ENCODE measurements around the gene RELA. TPM values are rescaled to one million over a fixed set of nuclear protein-coding genes. Genes with fewer than 3 reads are reported as not detected.

The RELA gene
- total RNA-seq, 4 donors from 2014 or later = 29.4 to 49.4 (median 47.5) TPM

DNA sequence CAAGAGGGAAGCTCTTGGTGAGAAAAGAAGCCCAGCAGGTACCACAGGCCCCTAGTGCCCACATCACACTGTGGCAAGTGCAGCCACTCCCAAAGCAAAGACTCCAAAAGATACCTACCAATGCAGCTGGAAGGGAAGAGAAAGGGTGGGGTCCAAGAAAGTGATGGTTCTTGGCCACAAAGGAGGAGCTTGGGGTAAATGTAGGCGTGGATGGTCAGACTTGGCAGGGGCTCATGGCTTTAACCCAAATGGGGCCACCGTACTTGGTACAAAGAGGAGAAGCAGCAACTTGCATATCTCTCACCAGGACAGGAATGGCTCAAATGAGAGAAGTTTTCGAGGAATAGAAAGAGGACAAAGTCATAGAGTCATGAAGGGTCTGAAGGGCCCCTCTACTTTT is 53.5 kb downstream of the RELA start:
- Histone ChIP-seq H3K27me3 (no peaks in the 10 kb centered on the region), H3K4me1 (peaks cover 48 to 77% (median 49%) of the 10 kb centered on the region in 3 donors)

DNA sequence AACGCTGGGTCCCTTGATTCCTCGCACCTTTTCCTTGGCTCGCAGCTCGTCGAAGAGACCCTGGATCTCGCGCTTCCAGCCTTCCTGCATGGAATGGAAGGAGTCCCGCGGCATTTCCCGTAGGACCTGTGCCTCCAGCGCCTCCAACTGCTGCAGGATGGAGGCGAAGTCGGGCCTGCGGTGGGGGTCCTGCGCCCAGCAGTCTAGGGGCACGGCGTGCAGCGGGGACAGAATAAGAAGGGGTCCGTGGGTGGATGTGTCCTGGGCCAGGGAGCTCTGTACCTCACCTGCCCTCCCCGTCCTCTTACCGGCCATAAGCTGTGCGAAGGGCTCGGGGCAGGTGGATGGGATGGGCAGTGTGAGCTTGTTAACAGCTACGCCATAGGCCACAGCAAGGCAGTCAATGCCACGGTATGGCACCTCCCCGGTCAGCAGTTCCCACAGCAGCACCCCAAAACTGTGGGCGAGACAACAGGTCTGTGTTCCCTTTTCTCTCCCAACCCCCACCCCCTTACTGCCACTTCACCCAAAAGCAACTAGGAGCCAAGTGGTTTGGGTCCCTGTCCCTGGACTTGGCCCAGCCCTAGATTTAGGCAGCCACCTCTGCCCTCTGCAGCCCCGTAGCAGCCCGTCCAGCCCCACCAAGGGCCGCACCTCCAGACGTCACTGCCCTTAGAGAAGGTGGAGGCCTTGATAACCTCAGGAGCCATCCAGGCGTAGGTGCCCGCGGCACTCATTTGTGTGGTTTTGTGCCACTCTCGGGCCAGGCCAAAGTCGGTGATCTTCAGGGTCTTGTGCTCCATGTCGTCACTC is 54.9 kb downstream of the RELA start:
- no peak for DNase-seq
- TF ChIP-seq, protein P1, sequence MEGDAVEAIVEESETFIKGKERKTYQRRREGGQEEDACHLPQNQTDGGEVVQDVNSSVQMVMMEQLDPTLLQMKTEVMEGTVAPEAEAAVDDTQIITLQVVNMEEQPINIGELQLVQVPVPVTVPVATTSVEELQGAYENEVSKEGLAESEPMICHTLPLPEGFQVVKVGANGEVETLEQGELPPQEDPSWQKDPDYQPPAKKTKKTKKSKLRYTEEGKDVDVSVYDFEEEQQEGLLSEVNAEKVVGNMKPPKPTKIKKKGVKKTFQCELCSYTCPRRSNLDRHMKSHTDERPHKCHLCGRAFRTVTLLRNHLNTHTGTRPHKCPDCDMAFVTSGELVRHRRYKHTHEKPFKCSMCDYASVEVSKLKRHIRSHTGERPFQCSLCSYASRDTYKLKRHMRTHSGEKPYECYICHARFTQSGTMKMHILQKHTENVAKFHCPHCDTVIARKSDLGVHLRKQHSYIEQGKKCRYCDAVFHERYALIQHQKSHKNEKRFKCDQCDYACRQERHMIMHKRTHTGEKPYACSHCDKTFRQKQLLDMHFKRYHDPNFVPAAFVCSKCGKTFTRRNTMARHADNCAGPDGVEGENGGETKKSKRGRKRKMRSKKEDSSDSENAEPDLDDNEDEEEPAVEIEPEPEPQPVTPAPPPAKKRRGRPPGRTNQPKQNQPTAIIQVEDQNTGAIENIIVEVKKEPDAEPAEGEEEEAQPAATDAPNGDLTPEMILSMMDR (IDR thresholded peaks at IDR 0.05) = no peak
- no peak for TF ChIP-seq POLR2A (IDR thresholded peaks at IDR 0.05)
- no peaks in the 10 kb centered on the region for H3K9me3 ChIP-seq
- H3K4me1 ChIP-seq = peaks cover 42 to 68% (median 44%) of the 10 kb centered on the region in 3 donors
- intact Hi-C loops (cut with DNase I) = no loop called here
- H3K36me3 ChIP-seq = peaks cover 13 to 96% (median 18%) of the 10 kb centered on the region in 3 donors
- no peaks in the 10 kb centered on the region for H3K27me3 ChIP-seq
- WGBS, 2 donors = 72 to 75% methylated on average over 5 to 19 of the region's 37 CpGs
- peak overlapping the region in 3 of 4 donors; percentile 32 to 57 (median 38) for H3K4me3 ChIP-seq
- peak overlapping the region; percentile 46 to 87 (median 69) for H3K27ac ChIP-seq

More for the DNA sequence above, 53.5 kb downstream of the RELA start:
- intact Hi-C loops (cut with DNase I) = no loop called here
- 50 to 86% methylated on average over 1 to 3 of the region's 3 CpGs for WGBS, 2 donors
- H3K4me3 ChIP-seq = no peak overlapping the region
- peak overlapping the region in 2 of 4 donors; percentile 57 to 96 for H3K27ac ChIP-seq
- DNase-seq = no peak
- peaks cover 13 to 84% (median 16%) of the 10 kb centered on the region in 3 donors for H3K36me3 ChIP-seq
- TF ChIP-seq, protein P1 (IDR thresholded peaks at IDR 0.05) = no peak
- TF ChIP-seq POLR2A (IDR thresholded peaks at IDR 0.05) = no peak
- H3K9me3 ChIP-seq = no peaks in the 10 kb centered on the region

DNA sequence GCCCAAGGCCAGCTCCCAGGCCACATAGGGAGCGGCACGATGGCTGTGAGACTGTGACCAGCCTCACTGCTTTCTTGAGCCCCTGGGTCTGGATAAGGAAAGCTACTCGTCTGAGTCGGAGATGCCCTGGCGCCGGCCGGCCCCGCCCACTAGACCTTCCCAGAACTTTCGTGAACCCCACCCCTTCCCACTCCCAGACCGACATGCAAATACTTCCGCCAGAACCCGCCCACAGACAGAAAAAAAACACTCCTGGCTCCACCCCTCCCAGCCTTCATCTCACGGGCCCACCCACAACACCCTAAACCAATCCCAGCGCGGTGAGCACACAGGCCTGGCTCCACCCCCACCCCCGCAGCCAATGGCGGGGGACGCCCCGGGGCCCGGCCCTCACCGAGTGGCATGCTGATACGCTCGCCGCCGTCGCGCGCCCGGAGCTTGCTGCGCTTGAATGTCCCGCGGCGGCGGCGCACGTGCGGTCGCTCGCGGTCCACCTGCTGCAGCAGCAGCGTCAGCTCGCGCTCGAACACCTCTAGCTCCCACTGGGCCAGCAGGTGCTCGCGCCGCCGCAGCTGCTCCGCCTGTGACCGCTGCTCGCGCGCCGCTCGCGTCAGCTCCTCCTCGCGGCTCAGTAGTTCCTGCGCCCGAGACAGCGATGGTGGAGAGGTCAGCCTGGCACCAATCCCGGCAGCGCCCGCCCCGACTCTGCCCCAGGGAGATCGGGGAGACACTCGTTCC is 55.7 kb downstream of the RELA start:
- H3K4me1 ChIP-seq = peaks cover 34 to 61% (median 36%) of the 10 kb centered on the region in 3 donors
- TF ChIP-seq, protein P1 (IDR thresholded peaks at IDR 0.05) = peak in 1 of 6 experiments; percentile 13
- no peak for TF ChIP-seq POLR2A (IDR thresholded peaks at IDR 0.05)
- H3K4me3 ChIP-seq = peak overlapping the region in 3 of 4 donors; percentile 32 to 57 (median 38)
- intact Hi-C loops (cut with DNase I) = no loop called here
- H3K27me3 ChIP-seq = no peaks in the 10 kb centered on the region
- WGBS, 2 donors = 40 to 59% methylated on average over 2 to 31 of the region's 67 CpGs
- DNase-seq = peak; percentile 37
- no peaks in the 10 kb centered on the region for H3K9me3 ChIP-seq
- H3K27ac ChIP-seq = peak overlapping the region; percentile 56 to 90 (median 87)
- H3K36me3 ChIP-seq = peaks cover 13 to 96% (median 18%) of the 10 kb centered on the region in 3 donors

DNA sequence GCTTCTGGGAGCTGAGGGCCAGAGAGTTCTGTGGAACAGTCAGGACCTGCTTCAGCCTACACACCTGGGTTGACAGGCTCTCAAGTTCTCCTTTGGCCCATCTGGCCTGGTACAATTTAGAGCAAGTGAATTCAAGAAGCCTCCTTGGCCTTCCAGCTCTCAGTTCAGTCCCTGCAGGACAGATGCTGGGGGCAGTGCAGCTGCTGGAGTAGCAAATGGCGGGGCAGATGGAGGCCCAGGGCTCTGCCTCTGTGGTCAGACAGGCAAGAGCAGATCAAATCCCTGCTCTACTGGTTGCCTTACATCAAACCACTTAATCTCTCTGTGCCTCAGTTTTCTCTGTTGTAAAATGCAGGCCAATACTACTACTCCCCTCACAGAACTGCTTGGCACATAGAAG is 58.5 kb downstream of the RELA start:
- Histone ChIP-seq H3K9me3 (no peaks in the 10 kb centered on the region), H3K36me3 (peaks cover 14 to 83% (median 20%) of the 10 kb centered on the region in 3 donors), H3K4me1 (peaks cover 10 to 33% (median 15%) of the 10 kb centered on the region in 3 donors), H3K4me3 (no peak overlapping the region), H3K27me3 (no peaks in the 10 kb centered on the region), H3K27ac (no peak overlapping the region)
- intact Hi-C loops (cut with DNase I) = no loop called here
- no peak for DNase-seq
- TF ChIP-seq POLR2A (IDR thresholded peaks at IDR 0.05) = no peak
- TF ChIP-seq, protein P1 (IDR thresholded peaks at IDR 0.05) = no peak
- 100% methylated on average over 1 of the region's 1 CpG; no CpG with 5 or more reads in 1 of the 2 donors for WGBS, 2 donors

Small RNA genes within 50 kb of the gene (small RNA-seq; reads per million reads assigned to genes)
- gene MIR4489 (0 reads per million in 4 donors), gene MIR4690 (0 to 0.36 (median 0) reads per million in 4 donors), gene RN7SL309P (0 reads per million in 4 donors)

Other genes starting within 250 kb of the RELA start
- gene NEAT1, start 240.1 kb downstream of the RELA start, total RNA-seq = 100 to 1,000 TPM in 3 of 4 donors, 10 to 100 TPM in 1; 30.6 to 705 (median 357) TPM
- over 10,000 TPM in 2 of 4 donors, 1,000 to 10,000 TPM in 2; 1,739 to 13,677 (median 9,435) TPM for gene MALAT1, start 163.9 kb downstream of the RELA start, total RNA-seq
- gene SCYL1, start 137.8 kb downstream of the RELA start, total RNA-seq = 10 to 100 TPM; 40.6 to 63.3 (median 52.6) TPM
- gene LTBP3, start 104.6 kb downstream of the RELA start, total RNA-seq = 10 to 100 TPM; 28.1 to 87.5 (median 54.0) TPM
- 10 to 100 TPM; 33.2 to 48.0 (median 40.0) TPM for gene ZNRD2, start 92.4 kb downstream of the RELA start, total RNA-seq
- 10 to 100 TPM; 12.0 to 44.1 (median 23.9) TPM for gene FAM89B, start 90.4 kb downstream of the RELA start, total RNA-seq
- gene EHBP1L1, start 86.9 kb downstream of the RELA start, total RNA-seq = 100 to 1,000 TPM in 1 of 4 donors, 10 to 100 TPM in 3; 46.5 to 101 (median 87.4) TPM
- gene KCNK7, start 67.1 kb downstream of the RELA start, total RNA-seq = 10 to 100 TPM in 3 of 4 donors, 1 to 10 TPM in 1; 5.5 to 22.5 (median 15.2) TPM
- 10 to 100 TPM; 27.5 to 33.0 (median 30.4) TPM for gene MAP3K11, start 48.7 kb downstream of the RELA start, total RNA-seq
- gene PCNX3, start 47.1 kb downstream of the RELA start, total RNA-seq = 10 to 100 TPM; 24.0 to 40.0 (median 30.9) TPM
- gene SIPA1, start 24.8 kb downstream of the RELA start, total RNA-seq = 10 to 100 TPM in 3 of 4 donors, 1 to 10 TPM in 1; 7.8 to 29.2 (median 27.5) TPM
- gene KAT5, start 49.3 kb upstream of the RELA start, total RNA-seq = 10 to 100 TPM; 38.2 to 64.7 (median 51.1) TPM
- 10 to 100 TPM; 39.9 to 59.5 (median 50.8) TPM for gene RNASEH2C, start 57.9 kb upstream of the RELA start, total RNA-seq
- 10 to 100 TPM; 16.4 to 38.5 (median 23.3) TPM for gene AP5B1, start 118.1 kb upstream of the RELA start, total RNA-seq
- 10 to 100 TPM; 26.5 to 90.9 (median 55.3) TPM for gene OVOL1, start 124.1 kb upstream of the RELA start, total RNA-seq
- gene SNX32, start 171.0 kb upstream of the RELA start, total RNA-seq = under 1 TPM in 1 of 4 donors, not detected in 3; 0.38 TPM
- 100 to 1,000 TPM; 453 to 833 (median 750) TPM for gene CFL1, start 195.3 kb upstream of the RELA start, total RNA-seq
- gene MUS81, start 197.5 kb upstream of the RELA start, total RNA-seq = 10 to 100 TPM; 17.6 to 36.2 (median 31.1) TPM
- gene EFEMP2, start 209.9 kb upstream of the RELA start, total RNA-seq = 10 to 100 TPM in 2 of 4 donors, 1 to 10 TPM in 2; 3.6 to 29.0 (median 10.2) TPM
- gene CTSW, start 216.9 kb upstream of the RELA start, total RNA-seq = 1 to 10 TPM in 3 of 4 donors, under 1 TPM in 1; 0.21 to 3.6 (median 1.8) TPM
- gene FIBP, start 225.6 kb upstream of the RELA start, total RNA-seq = 10 to 100 TPM; 35.7 to 60.1 (median 38.4) TPM
- 10 to 100 TPM; 16.0 to 34.3 (median 28.0) TPM for gene CCDC85B, start 227.8 kb upstream of the RELA start, total RNA-seq
- 10 to 100 TPM; 11.9 to 72.7 (median 35.6) TPM for gene FOSL1, start 237.5 kb upstream of the RELA start, total RNA-seq

Measured in esophagus squamous epithelium (tissue), 5 donors.